Cortex of kidney (tissue), 1 donor: Measurements from ENCODE around the gene EYS.

ENCODE experiments used
- DNase-seq: peaks from one replicate; lab custom pipeline; 2025; lab: John Stamatoyannopoulos, UW

Gene EYS

GRCh38 chr6:64238071-64238470, 1469.0 kb downstream of the EYS start:
- no peak for DNase-seq

- DNase-seq, result no peak
Observed at GRCh38 chr6:64233746-64234145, 1473.3 kb downstream of the EYS start.

GRCh38 chr6:64231928-64232327, 1475.1 kb downstream of the EYS start:
- DNase-seq, result no peak

GRCh38 chr6:64230530-64230929, 1476.5 kb downstream of the EYS start:
- DNase-seq, result no peak

GRCh38 chr6:64227863-64228262, 1479.2 kb downstream of the EYS start:
- DNase-seq, result no peak

GRCh38 chr6:64225503-64225902, 1481.5 kb downstream of the EYS start:
- no peak for DNase-seq

- no peak for DNase-seq
Observed at GRCh38 chr6:64224819-64225218, 1482.2 kb downstream of the EYS start.

- DNase-seq, result no peak
Observed at GRCh38 chr6:64221776-64222175, 1485.2 kb downstream of the EYS start.

GRCh38 chr6:64220801-64221200, 1486.2 kb downstream of the EYS start:
- no peak for DNase-seq

GRCh38 chr6:64217721-64218620, 1489.1 kb downstream of the EYS start:
- DNase-seq, result no peak

GRCh38 chr6:64214373-64214772, 1492.7 kb downstream of the EYS start:
- DNase-seq, result no peak

GRCh38 chr6:64213697-64214096, 1493.3 kb downstream of the EYS start:
- no peak for DNase-seq

GRCh38 chr6:64197246-64197645, 1509.8 kb downstream of the EYS start:
- DNase-seq, result no peak

GRCh38 chr6:64186592-64186991, 1520.4 kb downstream of the EYS start:
- no peak for DNase-seq

GRCh38 chr6:64185621-64186020, 1521.4 kb downstream of the EYS start:
- DNase-seq, result no peak

GRCh38 chr6:64175296-64175695, 1531.7 kb downstream of the EYS start:
- DNase-seq, result no peak

GRCh38 chr6:64170316-64170715, 1536.7 kb downstream of the EYS start:
- DNase-seq, result no peak

- DNase-seq, result no peak
Observed at GRCh38 chr6:64160486-64160885, 1546.5 kb downstream of the EYS start.

- no peak for DNase-seq
Observed at GRCh38 chr6:64155063-64155462, 1552.0 kb downstream of the EYS start.

GRCh38 chr6:64146876-64147275, 1560.2 kb downstream of the EYS start:
- DNase-seq, result no peak

- no peak for DNase-seq
Observed at GRCh38 chr6:64146094-64146493, 1560.9 kb downstream of the EYS start.

- no peak for DNase-seq
Observed at GRCh38 chr6:64145658-64146057, 1561.4 kb downstream of the EYS start.

- DNase-seq, result no peak
Observed at GRCh38 chr6:64143101-64143500, 1563.9 kb downstream of the EYS start.

- no peak for DNase-seq
Observed at GRCh38 chr6:64141680-64142079, 1565.3 kb downstream of the EYS start.
